Skin of body (tissue), 2 donors: Measurements from ENCODE around the gene FAM227A. TPM values are rescaled to one million over a fixed set of nuclear protein-coding genes. Genes with fewer than 3 reads are reported as not detected.
"Not testable (repeated sequence)": the region's sequence is repeated elsewhere in the genome, so short reads cannot be mapped to it uniquely, and the experiment has no call there.

ENCODE experiments used
- DNase-seq: peaks from one replicate; lab custom pipeline; 2025; lab: John Stamatoyannopoulos, UW
- total RNA-seq: library from RNA; depleted of rRNA; stranded (reverse); fragments of >200 nt; gene quantifications from one replicate; pipeline ENCODE4 v1.2.3, GENCODE V29; 2014

FAM227A gene
- total RNA-seq, 1 donor from 2014 or later, result 3.2 TPM

- DNase-seq, result no peak
Observed at GRCh38 chr22:38657045-38657909, 1.1 kb upstream of the FAM227A start.

GRCh38 chr22:38655519-38656255 lies 505 bp downstream of the FAM227A start:
- no peak for DNase-seq

GRCh38 chr22:38653741-38654140 lies 2.5 kb downstream of the FAM227A start:
- DNase-seq, result no peak

GRCh38 chr22:38652859-38653258 lies 3.3 kb downstream of the FAM227A start:
- no peak for DNase-seq

GRCh38 chr22:38649841-38650522 lies 6.2 kb downstream of the FAM227A start:
- DNase-seq, result no peak

GRCh38 chr22:38645430-38645829 lies 10.8 kb downstream of the FAM227A start:
- no peak for DNase-seq

GRCh38 chr22:38644245-38644644 lies 11.9 kb downstream of the FAM227A start:
- not testable (repeated sequence) for DNase-seq

GRCh38 chr22:38641476-38642040 lies 14.6 kb downstream of the FAM227A start:
- DNase-seq, result no peak

- DNase-seq, result no peak
Observed at GRCh38 chr22:38638728-38639127, 17.5 kb downstream of the FAM227A start.

- no peak for DNase-seq
Observed at GRCh38 chr22:38638216-38638615, 18.0 kb downstream of the FAM227A start.

- DNase-seq, result no peak
Observed at GRCh38 chr22:38632528-38632927, 23.7 kb downstream of the FAM227A start.

- DNase-seq, result no peak
Observed at GRCh38 chr22:38631724-38632123, 24.5 kb downstream of the FAM227A start.

GRCh38 chr22:38629108-38629507 lies 27.1 kb downstream of the FAM227A start:
- no peak for DNase-seq

GRCh38 chr22:38628444-38628843 lies 27.7 kb downstream of the FAM227A start:
- no peak for DNase-seq

- no peak for DNase-seq
Observed at GRCh38 chr22:38623351-38623750, 32.8 kb downstream of the FAM227A start.

- no peak for DNase-seq
Observed at GRCh38 chr22:38618682-38619081, 37.5 kb downstream of the FAM227A start.

- DNase-seq, result no peak
Observed at GRCh38 chr22:38618258-38618657, 37.9 kb downstream of the FAM227A start.

GRCh38 chr22:38615064-38615405 lies 41.2 kb downstream of the FAM227A start:
- not testable (repeated sequence) for DNase-seq

- DNase-seq, result no peak
Observed at GRCh38 chr22:38614332-38615063, 41.7 kb downstream of the FAM227A start.

- no peak for DNase-seq
Observed at GRCh38 chr22:38613588-38613987, 42.6 kb downstream of the FAM227A start.
